HEK293T (cell line): Measurements from ENCODE around the gene BAIAP2L1.

Experiments used
- BHLHE40 ChIP-seq: fragments of 450-650 bp; IDR thresholded peaks from 2 replicates; pipeline ENCODE4 v1.6.1; 2016; ENCODE audit warnings: mild to moderate bottlenecking, moderate library complexity, borderline replicate concordance
- ELF4 ChIP-seq: fragments of 450-650 bp; IDR thresholded peaks from 2 replicates; pipeline ENCODE4 v1.6.1; 2017; ENCODE audit warnings: antibody characterized with exemption
- FOXA1 ChIP-seq: fragments of 450-650 bp; IDR thresholded peaks from 2 replicates; pipeline ENCODE4 v1.6.1; 2016; ENCODE audit warnings: mild to moderate bottlenecking
- FOXK2 ChIP-seq: fragments of 450-650 bp; IDR thresholded peaks from 2 replicates; pipeline ENCODE4 v1.6.1; 2016; ENCODE audit warnings: mild to moderate bottlenecking
- FOXM1 ChIP-seq: fragments of 450-650 bp; IDR thresholded peaks from 2 replicates; pipeline ENCODE4 v1.6.1; 2017; ENCODE audit warnings: mild to moderate bottlenecking, borderline replicate concordance
- L3MBTL2 ChIP-seq: fragments of 450-650 bp; conservative IDR thresholded peaks from 2 replicates; pipeline ENCODE4 v1.6.1; 2016; ENCODE audit warnings: mild to moderate bottlenecking
- NFRKB ChIP-seq: fragments of 450-650 bp; IDR thresholded peaks from 2 replicates; pipeline ENCODE4 v1.6.1; 2016; ENCODE audit warnings: mild to moderate bottlenecking, moderate library complexity
- SP1 ChIP-seq: fragments of 450-650 bp; IDR thresholded peaks from 2 replicates; pipeline ENCODE4 v1.6.1; 2017
- SUZ12 ChIP-seq: fragments of 450-650 bp; IDR thresholded peaks from 2 replicates; pipeline ENCODE4 v1.6.1; 2016; ENCODE audit warnings: mild to moderate bottlenecking
- TARDBP ChIP-seq: fragments of 450-650 bp; IDR thresholded peaks from 2 replicates; pipeline ENCODE4 v1.6.1; 2016
- ZNF384 ChIP-seq: fragments of 450-650 bp; IDR thresholded peaks from 2 replicates; pipeline ENCODE4 v1.6.1; 2016
- TF ChIP-seq, protein P1 (sequence below): fragments of 450-650 bp; IDR thresholded peaks from 2 replicates; pipeline ENCODE4 v1.6.1; 2016

GRCh38 chr7:98348726-98349474 lies 52.0 kb downstream of the BAIAP2L1 start:
- TF ChIP-seq FOXA1 (no peak), SUZ12 (no peak), ZNF384 (no peak), SP1 (no peak), BHLHE40 (no peak), FOXM1 (no peak), NFRKB (no peak), ELF4 (no peak), TARDBP (no peak), L3MBTL2 (no peak), FOXK2 (no peak)
- TF ChIP-seq, protein P1, sequence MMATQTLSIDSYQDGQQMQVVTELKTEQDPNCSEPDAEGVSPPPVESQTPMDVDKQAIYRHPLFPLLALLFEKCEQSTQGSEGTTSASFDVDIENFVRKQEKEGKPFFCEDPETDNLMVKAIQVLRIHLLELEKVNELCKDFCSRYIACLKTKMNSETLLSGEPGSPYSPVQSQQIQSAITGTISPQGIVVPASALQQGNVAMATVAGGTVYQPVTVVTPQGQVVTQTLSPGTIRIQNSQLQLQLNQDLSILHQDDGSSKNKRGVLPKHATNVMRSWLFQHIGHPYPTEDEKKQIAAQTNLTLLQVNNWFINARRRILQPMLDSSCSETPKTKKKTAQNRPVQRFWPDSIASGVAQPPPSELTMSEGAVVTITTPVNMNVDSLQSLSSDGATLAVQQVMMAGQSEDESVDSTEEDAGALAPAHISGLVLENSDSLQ = no peak
